GM19099 (cell line): ENCODE measurements around the gene FAM83B.

ENCODE experiments used
- POLR2A ChIP-seq: IDR thresholded peaks from 3 replicates; pipeline ENCODE4 v1.6.1; 2011; ENCODE audit warnings: low read depth; ENCODE audit not compliant: insufficient read length; ENCODE audit errors: extremely low read depth

Gene FAM83B

GRCh38 chr6:54847799-54848597, 1.4 kb downstream of the FAM83B start:
- TF ChIP-seq POLR2A: no peak

GRCh38 chr6:54850114-54850513, 3.5 kb downstream of the FAM83B start:
- TF ChIP-seq POLR2A: no peak

- no peak for TF ChIP-seq POLR2A
Measured at GRCh38 chr6:54856129-54856528, 9.6 kb downstream of the FAM83B start.

DNA sequence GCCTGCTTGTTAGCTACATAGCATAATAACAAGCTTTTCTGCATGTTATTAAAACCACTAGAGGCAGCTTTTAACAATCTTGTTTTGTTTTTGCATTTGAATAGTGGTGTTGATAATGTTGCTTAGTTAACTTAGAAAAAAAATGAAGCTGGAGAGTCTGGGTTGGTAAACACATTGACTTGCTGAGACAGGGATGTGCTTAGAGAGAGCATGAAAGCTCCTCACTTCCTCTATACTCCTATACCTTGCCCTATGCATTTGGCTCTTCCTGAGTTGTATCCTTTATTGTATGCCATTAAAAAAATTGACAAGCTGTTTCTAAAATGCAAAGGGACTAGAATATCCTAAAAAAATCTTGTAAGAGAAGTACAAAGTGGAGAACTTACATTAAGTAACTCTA, 13.6 kb downstream of the FAM83B start:
- no peak for TF ChIP-seq POLR2A

GRCh38 chr6:54860739-54861138, 14.2 kb downstream of the FAM83B start:
- TF ChIP-seq POLR2A: no peak

DNA sequence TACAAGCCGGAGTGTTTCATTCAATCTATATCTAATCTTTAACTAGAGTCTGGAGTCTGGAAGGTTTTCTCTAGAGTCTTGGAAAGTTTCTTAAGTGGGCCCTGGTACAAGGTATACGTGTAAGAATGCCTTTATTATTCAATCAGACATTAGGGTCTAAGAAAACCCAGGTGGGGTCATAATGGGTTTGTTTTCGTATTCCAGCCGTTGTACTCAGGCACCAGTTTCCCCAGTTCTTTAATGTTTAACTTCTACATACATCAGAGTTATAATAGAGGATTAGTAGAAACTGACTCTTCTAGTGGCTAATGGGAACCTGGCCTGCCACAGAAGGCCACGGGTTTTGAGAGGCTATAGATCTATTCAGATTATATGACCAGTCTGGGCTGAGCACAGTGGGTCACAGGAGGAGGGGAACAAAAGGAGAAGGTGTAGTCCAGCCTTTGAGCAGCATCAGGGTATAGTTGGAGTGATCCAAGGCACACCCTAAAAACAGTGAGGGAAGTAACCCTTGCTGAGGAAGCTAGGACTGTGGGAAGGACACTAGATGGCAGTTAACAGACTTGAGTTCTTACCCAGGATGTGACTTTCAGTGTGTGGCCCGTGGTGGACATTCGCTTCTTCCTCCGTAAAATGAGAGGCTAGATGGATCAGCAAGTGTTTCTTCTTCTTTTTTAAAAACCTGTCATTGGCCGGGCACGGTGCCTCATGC, 15.5 kb downstream of the FAM83B start:
- no peak for TF ChIP-seq POLR2A

GRCh38 chr6:54864272-54864671, 17.7 kb downstream of the FAM83B start:
- no peak for TF ChIP-seq POLR2A

- no peak for TF ChIP-seq POLR2A
Measured at GRCh38 chr6:54865091-54865631, 18.6 kb downstream of the FAM83B start.

DNA sequence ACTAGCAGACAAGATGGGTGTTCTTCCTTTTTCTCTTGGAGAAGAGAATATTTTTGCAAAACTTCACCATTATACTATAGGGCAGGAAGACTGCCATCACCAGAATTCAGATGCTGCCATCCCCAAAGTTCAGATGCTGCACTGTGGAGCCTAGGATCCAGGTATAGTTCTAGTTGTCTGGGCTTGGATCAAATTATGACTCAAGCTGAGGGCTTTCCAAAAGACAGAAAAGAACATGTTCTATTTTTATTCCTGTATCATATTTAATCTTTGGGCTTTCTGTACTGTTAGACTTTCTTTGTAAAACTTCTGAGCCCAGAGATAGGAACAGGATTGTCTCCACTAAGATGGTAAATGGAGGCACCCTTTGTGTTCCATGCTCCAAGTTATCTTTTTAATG, 22.0 kb downstream of the FAM83B start:
- no peak for TF ChIP-seq POLR2A

DNA sequence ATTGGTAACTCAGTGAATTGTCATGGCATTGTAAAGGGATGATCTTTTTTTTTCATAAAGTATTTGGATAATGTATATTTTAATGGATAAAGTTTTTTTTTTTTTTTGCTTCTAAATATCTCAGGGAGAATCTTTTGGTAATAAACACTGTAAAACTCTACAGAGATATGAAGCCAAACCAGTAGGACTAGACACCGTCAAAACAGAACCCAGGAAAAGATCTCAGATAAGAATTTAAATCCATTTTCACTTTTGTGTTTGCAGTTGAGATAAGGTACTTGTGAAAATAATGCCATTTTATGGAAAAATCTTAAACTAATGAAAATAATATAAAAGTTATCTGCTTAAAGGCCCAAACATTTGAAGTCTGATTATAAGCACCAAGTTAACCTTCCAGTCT, 27.0 kb downstream of the FAM83B start:
- no peak for TF ChIP-seq POLR2A

- TF ChIP-seq POLR2A: no peak
Measured at GRCh38 chr6:54874349-54875048, 27.9 kb downstream of the FAM83B start.

GRCh38 chr6:54875539-54875938, 29.0 kb downstream of the FAM83B start:
- no peak for TF ChIP-seq POLR2A

DNA sequence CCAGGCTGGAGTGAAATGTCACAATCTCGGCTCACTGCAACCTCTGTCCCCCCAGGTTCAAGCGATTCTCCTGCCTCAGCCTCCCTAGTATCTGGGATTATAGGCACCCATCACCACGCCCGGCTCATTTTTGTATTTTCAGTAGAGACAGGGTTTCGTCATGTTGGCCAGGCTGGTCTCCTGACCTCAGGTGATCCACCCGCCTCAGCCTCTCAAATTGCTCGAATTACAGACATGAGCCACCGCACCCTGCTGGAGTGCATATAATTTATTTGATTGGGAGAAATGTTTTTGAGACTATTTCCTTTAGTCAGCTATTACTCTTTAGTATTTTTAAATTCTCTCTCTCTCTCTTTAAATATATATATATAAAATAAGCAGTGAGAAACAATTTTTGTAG, 29.8 kb downstream of the FAM83B start:
- TF ChIP-seq POLR2A: no peak

DNA sequence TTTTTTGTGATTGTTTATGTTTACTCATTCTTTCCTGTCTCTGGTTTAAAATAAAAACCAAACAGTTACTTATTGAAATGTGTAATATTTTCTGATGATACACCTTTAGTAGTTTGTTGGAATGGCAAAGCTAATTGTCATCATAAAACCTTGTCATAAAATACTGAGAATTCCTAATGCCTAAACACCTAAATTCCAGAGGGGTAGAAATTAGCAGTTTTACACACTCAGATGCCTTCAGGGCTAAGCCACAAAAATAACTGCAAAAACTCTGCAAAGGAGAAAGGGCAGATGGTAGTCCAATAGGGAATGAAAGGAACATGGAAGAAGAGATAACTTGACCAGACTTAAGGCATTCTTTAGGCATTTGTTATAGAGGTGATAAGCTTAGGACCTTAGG, 30.3 kb downstream of the FAM83B start:
- no peak for TF ChIP-seq POLR2A

DNA sequence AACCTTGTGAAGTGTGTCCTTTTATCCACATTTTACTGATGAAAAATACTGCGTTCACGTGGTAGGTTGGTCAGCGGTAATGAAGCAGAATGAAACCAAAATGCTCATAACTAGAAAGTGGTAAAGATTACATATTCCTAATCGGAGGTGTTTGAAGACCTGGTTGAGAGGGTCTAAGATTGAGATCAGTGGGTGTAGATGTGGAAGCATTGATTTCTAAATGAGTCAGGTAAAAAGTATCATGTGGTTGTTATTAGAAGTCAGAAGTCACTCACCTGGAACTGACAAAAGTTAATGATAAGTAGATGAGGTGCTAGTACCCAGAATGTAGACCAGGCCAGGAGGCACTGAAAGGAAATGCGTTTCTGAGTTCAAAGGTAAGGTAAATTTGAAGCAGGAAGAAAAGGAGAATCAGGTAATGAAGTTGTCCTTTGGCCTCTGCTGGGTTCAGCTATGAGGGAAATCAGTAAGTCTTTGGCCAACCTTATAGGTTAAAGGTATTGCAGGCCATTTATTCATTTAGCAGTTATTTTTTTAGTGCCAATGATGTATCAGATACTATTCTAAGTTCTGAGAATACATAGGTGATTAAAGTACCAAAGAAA, 31.2 kb downstream of the FAM83B start:
- no peak for TF ChIP-seq POLR2A

- no peak for TF ChIP-seq POLR2A
Measured at GRCh38 chr6:54878718-54879117, 32.1 kb downstream of the FAM83B start.
